ENCODE results near the gene CAB39. TPM values are rescaled to one million over a fixed set of nuclear protein-coding genes. Genes with fewer than 3 reads are reported as not detected.
"Not testable (repeated sequence)": the region's sequence is repeated elsewhere in the genome, so short reads cannot be mapped to it uniquely, and the experiment has no call there.

CAB39 gene
- total and polyA plus RNA-seq, 2 donors (not counting 1 experiment from before 2014, with no cell fraction given), result 21.7 to 75.7 TPM

DNA sequence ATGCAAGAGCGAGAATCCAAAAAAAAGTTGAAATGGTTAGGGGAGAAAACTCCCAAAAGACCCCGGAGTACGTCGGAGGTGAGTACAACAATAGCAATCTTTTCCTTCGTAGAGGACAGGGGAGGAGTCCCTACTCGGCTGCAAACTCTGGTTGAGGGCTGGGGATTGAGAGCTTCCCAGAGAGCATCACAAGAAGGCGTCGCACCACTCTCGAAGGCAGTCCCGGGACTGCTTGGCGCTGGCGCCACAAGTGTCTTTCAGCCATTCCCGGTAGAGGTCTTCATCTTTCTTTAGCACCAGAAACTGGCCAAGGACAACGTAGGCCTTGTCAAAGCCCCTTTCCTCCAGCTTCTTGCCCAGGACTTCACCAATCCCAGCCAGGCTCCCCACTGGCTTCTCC is 12.3 kb downstream of the CAB39 start:
- H2AFZ ChIP-seq (ENCODE audit: insufficient read depth, low read depth, low read length, poor library complexity, severe bottlenecking); DNase-seq; H3K27me3 Mint-ChIP-seq; H3K27me3 ChIP-seq (replicated peaks in 1 of 4; ENCODE audit: control extremely low read depth in 1 of 4, control insufficient read depth in 3 of 4, insufficient read depth in 4 of 4, low read length in 3 of 4); H3K27ac ChIP-seq (ENCODE audit: low read length in 2 of 2); CTCF ChIA-PET; H3K9me3 Mint-ChIP-seq (ENCODE audit: insufficient read depth); intact Hi-C loops (cut with micrococcal nuclease); POLR2A ChIA-PET; H3K4me3 ChIP-seq (ENCODE audit: control extremely low read depth in 1 of 5, extremely low read depth in 1 of 5, insufficient read depth in 1 of 5, low read depth in 2 of 5, low read length in 4 of 5); ATAC-seq (ENCODE audit: low read depth); H3K4me3 Mint-ChIP-seq; H3K9me3 ChIP-seq (ENCODE audit: control extremely low read depth in 1 of 3, control insufficient read depth in 2 of 3, insufficient read depth in 1 of 3, low read length in 2 of 3); H3K9ac ChIP-seq (ENCODE audit: low read length); H3K27ac Mint-ChIP-seq; H3K4me2 ChIP-seq (replicated peaks; ENCODE audit: low read depth, low read length, poor library complexity, severe bottlenecking): not testable (repeated sequence)
- peaks cover 99% of the 10 kb centered on the region for H3K79me2 ChIP-seq (ENCODE audit: control insufficient read depth, insufficient read depth, low read length)
- peaks cover 27% of the 10 kb centered on the region in 2 donors for H3K4me1 ChIP-seq (ENCODE audit: control insufficient read depth in 2 of 2, insufficient read depth in 2 of 2, low read length in 2 of 2)
- peaks cover 8 to 14% of the 10 kb centered on the region in 2 experiments for H3K36me3 ChIP-seq (replicated peaks in 1 of 2; ENCODE audit: control extremely low read depth in 1 of 2, control insufficient read depth in 1 of 2, extremely low read depth in 1 of 2, insufficient read depth in 2 of 2, low read length in 1 of 2)
- H4K20me1 ChIP-seq (ENCODE audit: control insufficient read depth, insufficient read depth, low read length, poor library complexity, severe bottlenecking), result peaks cover 71% of the 10 kb centered on the region
- WGBS (ENCODE audit: insufficient coverage), result 98% methylated on average over 6 of the region's 14 CpGs
- H3K4me1 Mint-ChIP-seq, result peaks cover 41% of the 10 kb centered on the region

DNA sequence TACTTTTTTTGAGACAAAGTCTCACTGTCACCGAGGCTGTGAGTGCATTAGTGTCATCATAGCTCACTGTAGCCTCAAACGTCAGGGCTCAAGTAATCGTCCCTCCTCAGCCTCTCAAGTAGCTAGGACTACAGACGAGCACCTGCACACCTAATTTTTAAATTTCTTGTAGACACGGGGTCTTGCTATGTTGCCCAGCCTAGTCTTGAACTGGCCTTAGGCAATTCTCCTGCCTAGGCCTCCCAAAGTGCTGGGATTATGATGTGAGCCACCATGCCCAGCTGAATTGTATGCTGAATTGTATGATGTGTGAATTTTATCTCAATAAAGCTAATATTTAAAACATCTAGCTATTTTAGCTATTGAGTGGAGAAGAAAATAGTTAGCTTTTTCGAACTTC is 18.9 kb downstream of the CAB39 start:
- H3K4me3 ChIP-seq (ENCODE audit: control extremely low read depth in 1 of 5, extremely low read depth in 1 of 5, insufficient read depth in 1 of 5, low read depth in 2 of 5, low read length in 4 of 5), result no peak overlapping the region
- intact Hi-C loops (cut with micrococcal nuclease), result no loop called here
- DNase-seq (no peak), ATAC-seq (ENCODE audit: low read depth) (no peak)
- no peak overlapping the region for H3K27ac ChIP-seq (ENCODE audit: low read length in 2 of 2)
- TF ChIP-seq, protein P1, sequence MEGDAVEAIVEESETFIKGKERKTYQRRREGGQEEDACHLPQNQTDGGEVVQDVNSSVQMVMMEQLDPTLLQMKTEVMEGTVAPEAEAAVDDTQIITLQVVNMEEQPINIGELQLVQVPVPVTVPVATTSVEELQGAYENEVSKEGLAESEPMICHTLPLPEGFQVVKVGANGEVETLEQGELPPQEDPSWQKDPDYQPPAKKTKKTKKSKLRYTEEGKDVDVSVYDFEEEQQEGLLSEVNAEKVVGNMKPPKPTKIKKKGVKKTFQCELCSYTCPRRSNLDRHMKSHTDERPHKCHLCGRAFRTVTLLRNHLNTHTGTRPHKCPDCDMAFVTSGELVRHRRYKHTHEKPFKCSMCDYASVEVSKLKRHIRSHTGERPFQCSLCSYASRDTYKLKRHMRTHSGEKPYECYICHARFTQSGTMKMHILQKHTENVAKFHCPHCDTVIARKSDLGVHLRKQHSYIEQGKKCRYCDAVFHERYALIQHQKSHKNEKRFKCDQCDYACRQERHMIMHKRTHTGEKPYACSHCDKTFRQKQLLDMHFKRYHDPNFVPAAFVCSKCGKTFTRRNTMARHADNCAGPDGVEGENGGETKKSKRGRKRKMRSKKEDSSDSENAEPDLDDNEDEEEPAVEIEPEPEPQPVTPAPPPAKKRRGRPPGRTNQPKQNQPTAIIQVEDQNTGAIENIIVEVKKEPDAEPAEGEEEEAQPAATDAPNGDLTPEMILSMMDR (IDR thresholded peaks at IDR 0.05), result no peak
- TF ChIP-seq EZH2 (IDR thresholded peaks at IDR 0.05; ENCODE audit: borderline replicate concordance, insufficient read depth, low read depth, low read length, poor library complexity, severe bottlenecking), result no peak
- H3K4me2 ChIP-seq (replicated peaks; ENCODE audit: low read depth, low read length, poor library complexity, severe bottlenecking), result no peak overlapping the region
- POLR2A ChIA-PET, result no interaction called here
- H3K9ac ChIP-seq (ENCODE audit: low read length), result no peak overlapping the region
- H3K9me3 ChIP-seq (ENCODE audit: control extremely low read depth in 1 of 3, control insufficient read depth in 2 of 3, insufficient read depth in 1 of 3, low read length in 2 of 3), result no peaks in the 10 kb centered on the region
- H3K79me2 ChIP-seq (ENCODE audit: control insufficient read depth, insufficient read depth, low read length), result peaks cover 100% of the 10 kb centered on the region
- peaks cover 0 to 2% of the 10 kb centered on the region in 2 experiments for H3K36me3 ChIP-seq (replicated peaks in 1 of 2; ENCODE audit: control extremely low read depth in 1 of 2, control insufficient read depth in 1 of 2, extremely low read depth in 1 of 2, insufficient read depth in 2 of 2, low read length in 1 of 2)
- H3K27me3 Mint-ChIP-seq, result no peaks in the 10 kb centered on the region
- peaks cover 18 to 19% of the 10 kb centered on the region in 2 donors for H3K4me1 ChIP-seq (ENCODE audit: control insufficient read depth in 2 of 2, insufficient read depth in 2 of 2, low read length in 2 of 2)
- CTCF ChIA-PET, result no interaction called here
- H3K4me1 Mint-ChIP-seq, result peaks cover 46% of the 10 kb centered on the region
- no peak overlapping the region for H3K27ac Mint-ChIP-seq
- H4K20me1 ChIP-seq (ENCODE audit: control insufficient read depth, insufficient read depth, low read length, poor library complexity, severe bottlenecking), result peaks cover 85% of the 10 kb centered on the region
- no peak overlapping the region for H2AFZ ChIP-seq (ENCODE audit: insufficient read depth, low read depth, low read length, poor library complexity, severe bottlenecking)
- WGBS (ENCODE audit: insufficient coverage), result no CpG with 5 or more reads among the region's 6 CpGs
- no peaks in the 10 kb centered on the region for H3K27me3 ChIP-seq (replicated peaks in 1 of 4; ENCODE audit: control extremely low read depth in 1 of 4, control insufficient read depth in 3 of 4, insufficient read depth in 4 of 4, low read length in 3 of 4)
- H3K9me3 Mint-ChIP-seq (ENCODE audit: insufficient read depth), result no peaks in the 10 kb centered on the region
- H3K4me3 Mint-ChIP-seq, result no peak overlapping the region

Measured in B cell (primary cell).